HTR-8/SVneo (cell line): ENCODE data around the gene HYAL1.

Experiments used
- DNase-seq: peaks from one replicate; pipeline ENCODE4 v3.0.0; 2011; ENCODE audit warnings: low spot score, mixed read lengths; ENCODE audit not compliant: insufficient read length
- FAIRE-seq: peaks from 2 replicates; lab custom pipeline; 2011; peaks lifted over from hg19 to GRCh38; lab: Jason Lieb, UNC

HYAL1 gene

GRCh38 chr3:50336452-50337174 is 33.2 kb upstream of the HYAL1 start:
- no peak for FAIRE-seq
- DNase-seq, result no peak

- FAIRE-seq (no peak), DNase-seq (no peak)
Measured at GRCh38 chr3:50334339-50335075, 31.1 kb upstream of the HYAL1 start.

- DNase-seq (no peak), FAIRE-seq (no peak)
Measured at GRCh38 chr3:50333744-50334328, 30.5 kb upstream of the HYAL1 start.

- FAIRE-seq (no peak), DNase-seq (no peak)
Measured at GRCh38 chr3:50331364-50331907, 28.1 kb upstream of the HYAL1 start.

GRCh38 chr3:50330330-50330729 is 27.0 kb upstream of the HYAL1 start:
- FAIRE-seq, result no peak

GRCh38 chr3:50327943-50328691 is 24.7 kb upstream of the HYAL1 start, which contains the start of gene TUSC2:
TSS of gene TUSC2 (minus strand) at chr3:50328223. CDS start at chr3:50328099, 124 bp downstream.
- FAIRE-seq (peak; percentile 98), DNase-seq (peak; percentile 96)

More at GRCh38 chr3:50330330-50330729, 27.0 kb upstream of the HYAL1 start:
- DNase-seq, result no peak

GRCh38 chr3:50327129-50327528 is 23.8 kb upstream of the HYAL1 start:
- FAIRE-seq, result no peak

GRCh38 chr3:50326182-50326541 is 22.8 kb upstream of the HYAL1 start:
- FAIRE-seq (no peak), DNase-seq (no peak)

More at GRCh38 chr3:50327129-50327528, 23.8 kb upstream of the HYAL1 start:
- DNase-seq, result no peak

- DNase-seq, result no peak
- no peak for FAIRE-seq
Measured at GRCh38 chr3:50325497-50326181, 22.3 kb upstream of the HYAL1 start.

GRCh38 chr3:50325113-50325480 is 21.7 kb upstream of the HYAL1 start:
- FAIRE-seq (no peak), DNase-seq (no peak)

- peak; percentile 86 for FAIRE-seq
- DNase-seq, result no peak
Measured at GRCh38 chr3:50324351-50325112, 21.2 kb upstream of the HYAL1 start.

- no peak for FAIRE-seq
- DNase-seq, result no peak
Measured at GRCh38 chr3:50323614-50324199, 20.3 kb upstream of the HYAL1 start.

GRCh38 chr3:50323092-50323600 is 19.8 kb upstream of the HYAL1 start:
- DNase-seq (no peak), FAIRE-seq (no peak)

GRCh38 chr3:50322386-50323091 is 19.2 kb upstream of the HYAL1 start, which contains the start of gene HYAL2:
TSS of gene HYAL2 (minus strand) at chr3:50322745. CDS start at chr3:50320489, 2,256 bp downstream.
- no peak for DNase-seq
- no peak for FAIRE-seq

- no peak for FAIRE-seq
- DNase-seq, result no peak
Measured at GRCh38 chr3:50322115-50322385, 18.7 kb upstream of the HYAL1 start.

- DNase-seq (peak; percentile 94), FAIRE-seq (peak; percentile 98)
Measured at GRCh38 chr3:50321336-50322114, 18.2 kb upstream of the HYAL1 start.

GRCh38 chr3:50320853-50321335 is 17.5 kb upstream of the HYAL1 start:
- FAIRE-seq (no peak), DNase-seq (no peak)
